Measurements from ENCODE around the gene MEIS3.
"Not testable (repeated sequence)": the region's sequence is repeated elsewhere in the genome, so short reads cannot be mapped to it uniquely, and the experiment has no call there.

MEIS3 gene

GRCh38 chr19:47384533-47384932, 34.8 kb downstream of the MEIS3 start:
- DNase-seq (ENCODE audit: low spot score), result not testable (repeated sequence)

- DNase-seq (ENCODE audit: low spot score), result not testable (repeated sequence)
Observed at GRCh38 chr19:47383890-47384289, 35.4 kb downstream of the MEIS3 start.

GRCh38 chr19:47381653-47382279, 37.6 kb downstream of the MEIS3 start:
- DNase-seq (ENCODE audit: low spot score), result peak; percentile 20

GRCh38 chr19:47381121-47381520, 38.2 kb downstream of the MEIS3 start:
- no peak for DNase-seq (ENCODE audit: low spot score)

- DNase-seq (ENCODE audit: low spot score), result no peak
Observed at GRCh38 chr19:47380559-47380958, 38.8 kb downstream of the MEIS3 start.

- DNase-seq (ENCODE audit: low spot score), result no peak
Observed at GRCh38 chr19:47379381-47379938, 39.9 kb downstream of the MEIS3 start.

- DNase-seq (ENCODE audit: low spot score), result no peak
Observed at GRCh38 chr19:47378246-47378645, 41.1 kb downstream of the MEIS3 start.

GRCh38 chr19:47377801-47378200, 41.5 kb downstream of the MEIS3 start:
- no peak for DNase-seq (ENCODE audit: low spot score)

GRCh38 chr19:47377208-47377701, 42.1 kb downstream of the MEIS3 start:
- DNase-seq (ENCODE audit: low spot score), result no peak

- DNase-seq (ENCODE audit: low spot score), result no peak
Observed at GRCh38 chr19:47376589-47377144, 42.7 kb downstream of the MEIS3 start.

GRCh38 chr19:47375694-47376588, 43.4 kb downstream of the MEIS3 start:
- DNase-seq (ENCODE audit: low spot score), result no peak

- DNase-seq (ENCODE audit: low spot score), result no peak
Observed at GRCh38 chr19:47374876-47375693, 44.2 kb downstream of the MEIS3 start.

GRCh38 chr19:47373246-47374240, 45.8 kb downstream of the MEIS3 start:
- DNase-seq (ENCODE audit: low spot score), result no peak

GRCh38 chr19:47372603-47373002, 46.7 kb downstream of the MEIS3 start:
- no peak for DNase-seq (ENCODE audit: low spot score)

GRCh38 chr19:47371261-47371660, 48.1 kb downstream of the MEIS3 start:
- DNase-seq (ENCODE audit: low spot score), result no peak

GRCh38 chr19:47370045-47370611, 49.2 kb downstream of the MEIS3 start:
- no peak for DNase-seq (ENCODE audit: low spot score)

- not testable (repeated sequence) for DNase-seq (ENCODE audit: low spot score)
Observed at GRCh38 chr19:47365455-47365854, 53.9 kb downstream of the MEIS3 start.

GRCh38 chr19:47363758-47364531, 55.4 kb downstream of the MEIS3 start:
- no peak for DNase-seq (ENCODE audit: low spot score)

- DNase-seq (ENCODE audit: low spot score), result no peak
Observed at GRCh38 chr19:47362321-47362720, 57.0 kb downstream of the MEIS3 start.

All from CD4-positive, alpha-beta T cell treated with Interleukin-6 at 100 ng/mL for 8 hours (primary cell).